ENCODE data around the gene EAPP. TPM values are rescaled to one million over a fixed set of nuclear protein-coding genes. Genes with fewer than 3 reads are reported as not detected.
"Not testable (repeated sequence)": the region's sequence is repeated elsewhere in the genome, so short reads cannot be mapped to it uniquely, and the experiment has no call there.

Gene EAPP
- total RNA-seq, 2 experiments from 2014 or later, result 38.6 to 39.2 TPM

- not testable (repeated sequence) for H3K36me3 Mint-ChIP-seq, H3K4me3 Mint-ChIP-seq, H3K27me3 Mint-ChIP-seq, H3K4me1 Mint-ChIP-seq, H3K9me3 Mint-ChIP-seq, DNase-seq, H3K27ac Mint-ChIP-seq
Observed at GRCh38 chr14:34547136-34547520, 7.6 kb upstream of the EAPP start.

- H3K36me3 Mint-ChIP-seq, result not testable (repeated sequence)
Observed at GRCh38 chr14:34546272-34547135, 7.0 kb upstream of the EAPP start.

GRCh38 chr14:34540181-34541059 lies 919 bp upstream of the EAPP start:
- Mint-ChIP-seq H3K4me3 (peak overlapping the region; percentile 99), H3K27ac (peak overlapping the region; percentile 99)
- not testable (repeated sequence) for H3K36me3 Mint-ChIP-seq

More at GRCh38 chr14:34546272-34547135, 7.0 kb upstream of the EAPP start:
- not testable (repeated sequence) for H3K4me1 Mint-ChIP-seq, H3K9me3 Mint-ChIP-seq, DNase-seq, H3K4me3 Mint-ChIP-seq, H3K27ac Mint-ChIP-seq, H3K27me3 Mint-ChIP-seq

GRCh38 chr14:34538871-34539406 lies 562 bp downstream of the EAPP start:
- DNase-seq, result no peak
- Mint-ChIP-seq H3K9me3 (no peaks in the 10 kb centered on the region), H3K36me3 (peaks cover 2% of the 10 kb centered on the region), H3K4me3 (peak overlapping the region; percentile 99), H3K27me3 (no peaks in the 10 kb centered on the region), H3K27ac (peak overlapping the region; percentile 99), H3K4me1 (peaks cover 31% of the 10 kb centered on the region)

More at GRCh38 chr14:34540181-34541059, 919 bp upstream of the EAPP start:
- H3K9me3 Mint-ChIP-seq, H3K27me3 Mint-ChIP-seq, DNase-seq: not testable (repeated sequence)
- peaks cover 23% of the 10 kb centered on the region for H3K4me1 Mint-ChIP-seq

DNA sequence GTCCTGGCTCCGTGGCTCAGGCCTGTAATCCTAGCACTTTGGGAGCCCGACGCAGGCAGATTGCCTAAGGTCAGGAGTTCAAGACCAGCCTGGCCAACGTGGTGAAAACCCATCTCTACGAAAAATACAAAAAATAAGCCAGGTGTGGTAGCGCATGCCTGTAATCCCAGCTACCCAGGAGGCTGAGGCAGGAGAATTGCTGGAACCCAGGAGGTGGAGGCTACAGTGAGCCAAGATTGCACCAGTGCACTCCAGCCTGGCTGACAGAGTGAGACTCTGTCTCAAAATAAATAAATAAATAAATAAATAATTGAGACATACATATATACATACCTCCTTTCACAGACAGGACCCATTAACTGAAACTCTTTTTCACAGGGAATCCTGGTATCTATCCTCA lies 1.4 kb downstream of the EAPP start:
- Mint-ChIP-seq H3K4me1 (peaks cover 31% of the 10 kb centered on the region), H3K4me3 (peak overlapping the region; percentile 99), H3K27ac (peak overlapping the region; percentile 99)
- not testable (repeated sequence) for H3K27me3 Mint-ChIP-seq, H3K36me3 Mint-ChIP-seq, DNase-seq, H3K9me3 Mint-ChIP-seq

GRCh38 chr14:34537677-34538009 lies 1.9 kb downstream of the EAPP start:
- peaks cover 7% of the 10 kb centered on the region for H3K36me3 Mint-ChIP-seq
- no peak for DNase-seq
- no peak overlapping the region for H3K4me3 Mint-ChIP-seq
- no peaks in the 10 kb centered on the region for H3K9me3 Mint-ChIP-seq
- H3K4me1 Mint-ChIP-seq, result peaks cover 31% of the 10 kb centered on the region
- no peaks in the 10 kb centered on the region for H3K27me3 Mint-ChIP-seq
- H3K27ac Mint-ChIP-seq, result no peak overlapping the region

- no peak overlapping the region for H3K4me3 Mint-ChIP-seq
- no peak overlapping the region for H3K27ac Mint-ChIP-seq
- peaks cover 7% of the 10 kb centered on the region for H3K36me3 Mint-ChIP-seq
- DNase-seq, result no peak
- H3K27me3 Mint-ChIP-seq, result no peaks in the 10 kb centered on the region
- H3K9me3 Mint-ChIP-seq, result no peaks in the 10 kb centered on the region
- peaks cover 31% of the 10 kb centered on the region for H3K4me1 Mint-ChIP-seq
Observed at GRCh38 chr14:34536951-34537676, 2.4 kb downstream of the EAPP start.

DNA sequence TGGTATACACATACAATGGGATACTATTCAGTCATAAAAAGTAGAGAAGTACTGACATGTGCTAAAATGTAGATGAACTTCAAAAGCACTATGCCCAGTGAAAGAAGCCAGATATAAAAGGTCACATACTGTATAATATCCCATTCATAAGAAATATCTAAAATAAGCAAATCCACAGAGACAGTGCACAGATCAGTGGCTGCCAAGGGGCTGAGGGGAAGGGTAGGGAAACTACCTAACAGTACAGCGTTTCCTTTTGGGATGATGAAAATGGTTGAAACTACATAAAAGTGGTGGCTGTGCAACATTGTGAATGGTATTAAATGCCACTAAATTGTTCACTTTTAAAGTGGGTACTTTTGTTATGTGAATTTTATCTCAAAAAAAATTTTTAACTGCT lies 11.9 kb downstream of the EAPP start:
- no peaks in the 10 kb centered on the region for H3K9me3 Mint-ChIP-seq
- peaks cover 15% of the 10 kb centered on the region for H3K36me3 Mint-ChIP-seq
- H3K4me3 Mint-ChIP-seq, result no peak overlapping the region
- H3K4me1 Mint-ChIP-seq, result peaks cover 2% of the 10 kb centered on the region
- DNase-seq, result no peak
- H3K27me3 Mint-ChIP-seq, result no peaks in the 10 kb centered on the region
- H3K27ac Mint-ChIP-seq, result peak overlapping the region; percentile 25

DNA sequence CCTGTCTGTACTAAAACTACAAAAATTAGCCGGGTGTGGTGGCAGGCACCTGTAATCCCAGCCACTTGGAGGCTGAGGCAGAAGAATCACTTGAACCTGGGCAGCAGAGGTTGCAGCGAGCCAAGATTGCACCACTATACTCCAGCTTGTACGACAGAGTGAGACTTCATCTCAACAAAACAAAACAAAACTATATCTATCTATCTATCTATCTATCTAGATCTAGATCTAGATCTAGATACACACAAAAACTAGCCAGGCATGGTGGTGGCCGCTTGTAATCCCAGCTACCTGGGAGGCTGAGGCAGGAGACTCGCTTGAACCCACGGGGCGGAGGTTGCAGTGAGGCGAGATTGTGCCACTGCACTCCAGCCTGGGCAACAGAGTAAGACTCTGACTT lies 15.3 kb downstream of the EAPP start:
- H3K9me3 Mint-ChIP-seq, H3K4me3 Mint-ChIP-seq, H3K27ac Mint-ChIP-seq, DNase-seq, H3K4me1 Mint-ChIP-seq, H3K27me3 Mint-ChIP-seq: not testable (repeated sequence)
- peaks cover 25% of the 10 kb centered on the region for H3K36me3 Mint-ChIP-seq

- peaks cover 30% of the 10 kb centered on the region for H3K36me3 Mint-ChIP-seq
- no peak for DNase-seq
- H3K4me1 Mint-ChIP-seq, result no peaks in the 10 kb centered on the region
- H3K27ac Mint-ChIP-seq, result no peak overlapping the region
- H3K9me3 Mint-ChIP-seq, result no peaks in the 10 kb centered on the region
- no peak overlapping the region for H3K4me3 Mint-ChIP-seq
- H3K27me3 Mint-ChIP-seq, result no peaks in the 10 kb centered on the region
Observed at GRCh38 chr14:34522496-34522895, 17.0 kb downstream of the EAPP start.

- not testable (repeated sequence) for H3K4me3 Mint-ChIP-seq, H3K9me3 Mint-ChIP-seq, H3K4me1 Mint-ChIP-seq, H3K27me3 Mint-ChIP-seq, DNase-seq, H3K27ac Mint-ChIP-seq
- H3K36me3 Mint-ChIP-seq, result peaks cover 29% of the 10 kb centered on the region
Observed at GRCh38 chr14:34521071-34521470, 18.4 kb downstream of the EAPP start.

GRCh38 chr14:34520304-34520970 lies 19.1 kb downstream of the EAPP start:
- not testable (repeated sequence) for H3K4me1 Mint-ChIP-seq, H3K9me3 Mint-ChIP-seq, H3K27ac Mint-ChIP-seq, DNase-seq, H3K4me3 Mint-ChIP-seq, H3K27me3 Mint-ChIP-seq
- H3K36me3 Mint-ChIP-seq, result peaks cover 27% of the 10 kb centered on the region

DNA sequence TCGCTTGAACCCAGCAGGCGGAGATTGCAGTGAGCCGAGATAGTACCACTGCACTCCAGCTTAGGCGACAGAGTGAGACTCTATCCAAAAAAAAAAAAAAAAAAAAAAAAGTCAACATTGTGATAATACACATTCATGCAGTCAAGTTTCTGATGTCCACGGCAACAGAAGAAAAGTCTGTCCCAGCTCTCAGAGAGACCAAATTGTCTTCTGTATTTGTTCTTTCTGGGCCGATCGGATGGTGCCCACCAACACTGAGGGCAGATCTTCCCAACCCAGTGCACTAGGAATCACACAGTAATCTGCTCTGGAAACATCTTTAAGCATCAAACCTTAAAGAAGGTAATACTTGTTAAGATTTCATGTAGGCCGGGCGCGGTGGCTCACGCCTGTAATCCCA lies 31.6 kb downstream of the EAPP start:
- no peak overlapping the region for H3K4me3 Mint-ChIP-seq
- no peak overlapping the region for H3K27ac Mint-ChIP-seq
- DNase-seq, result no peak
- no peaks in the 10 kb centered on the region for H3K36me3 Mint-ChIP-seq
- no peaks in the 10 kb centered on the region for H3K27me3 Mint-ChIP-seq
- H3K4me1 Mint-ChIP-seq, result no peaks in the 10 kb centered on the region
- no peaks in the 10 kb centered on the region for H3K9me3 Mint-ChIP-seq

DNA sequence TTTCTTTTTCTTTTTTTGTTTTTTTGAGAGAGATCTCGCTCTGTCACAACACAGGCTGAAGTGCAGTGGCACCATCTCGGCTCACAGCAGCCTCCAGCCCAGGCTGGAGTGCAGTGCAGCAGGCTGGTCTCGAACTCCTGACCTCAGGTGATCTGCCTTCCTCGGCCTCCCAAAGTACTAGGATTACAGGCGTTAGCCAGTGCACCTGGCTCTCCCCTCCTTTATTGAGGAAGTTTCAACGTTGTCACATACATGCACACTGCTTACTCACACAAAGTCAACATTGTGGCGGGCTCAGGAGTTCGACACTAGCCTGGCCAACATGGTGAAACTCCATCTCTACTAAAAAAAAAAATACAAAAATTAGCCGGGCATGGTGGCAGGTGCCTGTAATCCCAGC lies 32.0 kb downstream of the EAPP start:
- Mint-ChIP-seq H3K9me3 (no peaks in the 10 kb centered on the region), H3K4me3 (no peak overlapping the region), H3K4me1 (no peaks in the 10 kb centered on the region), H3K27ac (no peak overlapping the region), H3K27me3 (no peaks in the 10 kb centered on the region), H3K36me3 (no peaks in the 10 kb centered on the region)
- DNase-seq, result no peak
